LNCAP (cell line): ENCODE data around the gene CD1D.

Experiments used
- CTCF ChIP-seq: fragments of 450-650 bp; IDR thresholded peaks from 2 replicates; pipeline ENCODE4 v1.5.1; 2017; ENCODE audit warnings: mild to moderate bottlenecking

Gene CD1D

GRCh38 chr1:158147869-158148268 is 32.8 kb upstream of the CD1D start:
- TF ChIP-seq CTCF: no peak

- TF ChIP-seq CTCF: no peak
These were observed 32.2 kb upstream of the CD1D start for GRCh38 chr1:158148468-158148867.

GRCh38 chr1:158149175-158149574 is 31.5 kb upstream of the CD1D start:
- TF ChIP-seq CTCF: no peak

- TF ChIP-seq CTCF: no peak
These were observed 31.0 kb upstream of the CD1D start for GRCh38 chr1:158149577-158150269.

GRCh38 chr1:158150523-158150922 is 30.2 kb upstream of the CD1D start:
- TF ChIP-seq CTCF: no peak

GRCh38 chr1:158153179-158153578 is 27.5 kb upstream of the CD1D start:
- no peak for TF ChIP-seq CTCF

GRCh38 chr1:158153746-158154444 is 26.8 kb upstream of the CD1D start:
- no peak for TF ChIP-seq CTCF
